Common myeloid progenitor, CD34-positive (primary cell): ENCODE results near the gene C12orf75.

ENCODE experiments used
- CTCF ChIA-PET: fragments of 350-600 bp; sonication (Branson Sonifier 250); formaldehyde crosslinking; loops from one replicate; lab custom pipeline; 2021; ENCODE audit warnings: antibody characterized with exemption; lab: Charles Lee
- POLR2A ChIA-PET: fragments of 350-600 bp; sonication (Branson Sonifier 250); formaldehyde crosslinking; loops from one replicate; lab custom pipeline; 2021; ENCODE audit warnings: antibody characterized with exemption; lab: Charles Lee
- DNase-seq, 3 donors: peaks; one replicate each; pipeline versions ENCODE4 v3.0.0 to v3.0.0-alpha.2; 2013
- H3K27ac ChIP-seq, 2 experiments: 1 replicate in 1 of 2; 2 replicates in 1 of 2; pipeline ENCODE4 v1.7.0; 2013; ENCODE audit warnings: inconsistent platforms in 2 of 2, low read length in 2 of 2, mild to moderate bottlenecking in 2 of 2, low read depth in 1 of 2, moderate library complexity in 1 of 2; ENCODE audit not compliant: severe bottlenecking in 2 of 2, insufficient read depth in 1 of 2, poor library complexity in 1 of 2
- H3K27me3 ChIP-seq, 5 experiments: replicated peaks in 2 of 5; 1 replicate in 3 of 5; 2 replicates in 2 of 5; pipeline versions ENCODE4 v1.6.1 to v1.7.0; 2013; ENCODE audit warnings: low read length in 4 of 5, mild to moderate bottlenecking in 2 of 5, moderate library complexity in 2 of 5, inconsistent platforms in 1 of 5; ENCODE audit not compliant: insufficient read depth in 5 of 5, control insufficient read depth in 4 of 5
- H3K36me3 ChIP-seq, 4 experiments: 1 replicate in 2 of 4; 2 replicates in 2 of 4; pipeline versions ENCODE4 v1.6.1 to v1.7.0; 2013; ENCODE audit warnings: low read length in 3 of 4, control low read depth in 1 of 4, mild to moderate bottlenecking in 1 of 4; ENCODE audit not compliant: control insufficient read depth in 4 of 4, insufficient read depth in 4 of 4
- H3K4me1 ChIP-seq, 4 experiments: 1 replicate in 3 of 4; 2 replicates in 1 of 4; pipeline versions ENCODE4 v1.6.1 to v1.7.1; 2013; ENCODE audit warnings: low read length in 3 of 4, mild to moderate bottlenecking in 3 of 4, control low read depth in 1 of 4, inconsistent platforms in 1 of 4, moderate library complexity in 1 of 4; ENCODE audit not compliant: control insufficient read depth in 4 of 4, insufficient read depth in 4 of 4; ENCODE audit errors: control extremely low read depth in 1 of 4
- H3K4me3 ChIP-seq, 7 experiments: 1 replicate in 4 of 7; 2 replicates in 3 of 7; pipeline versions ENCODE4 v1.5.1 to v1.7.0; 2013; ENCODE audit warnings: mild to moderate bottlenecking in 7 of 7, low read length in 6 of 7, moderate library complexity in 6 of 7, inconsistent platforms in 2 of 7, low read depth in 2 of 7, control low read depth in 1 of 7; ENCODE audit not compliant: insufficient read depth in 4 of 7, control insufficient read depth in 1 of 7; ENCODE audit errors: extremely low read depth in 1 of 7
- H3K9me3 ChIP-seq, 5 experiments: 1 replicate in 4 of 5; 2 replicates in 1 of 5; pipeline versions ENCODE4 v1.6.1 to v1.7.1; 2013; ENCODE audit warnings: low read length in 4 of 5, mild to moderate bottlenecking in 2 of 5, inconsistent platforms in 1 of 5, low read depth in 1 of 5, moderate library complexity in 1 of 5; ENCODE audit not compliant: control insufficient read depth in 4 of 5, insufficient read depth in 2 of 5; ENCODE audit errors: control extremely low read depth in 1 of 5
- WGBS: methylation state at CpG from one replicate; pipeline ENCODE4 v1.1.5; 2013; ENCODE audit not compliant: insufficient coverage; 5-methylcytosine and 5-hydroxymethylcytosine counted together

Gene C12orf75

DNA sequence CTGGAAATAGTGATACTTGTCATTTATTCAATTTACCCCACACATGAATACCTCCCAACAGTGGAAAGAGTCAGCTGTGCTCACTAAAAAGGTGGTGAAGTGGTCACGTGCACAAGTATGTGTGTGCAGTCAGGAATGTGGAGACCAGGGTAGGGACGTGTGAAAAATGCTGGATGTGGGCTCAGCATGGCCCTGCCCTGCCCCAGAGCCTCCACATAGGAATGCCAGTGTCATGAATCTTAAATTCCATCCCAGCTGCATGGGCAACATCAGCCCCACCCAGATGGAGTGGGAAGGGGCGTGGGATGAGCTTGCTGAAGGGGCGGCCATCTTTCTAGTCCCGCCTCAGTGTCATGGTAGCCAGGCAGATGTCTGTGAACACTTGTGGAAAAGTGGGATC, 87.7 kb downstream of the C12orf75 start:
- Histone ChIP-seq H3K27me3 (peaks cover 0 to 8% (median under 1%) of the 10 kb centered on the region in 5 experiments), H3K36me3 (no peaks in the 10 kb centered on the region), H3K9me3 (no peaks in the 10 kb centered on the region), H3K4me1 (no peaks in the 10 kb centered on the region), H3K27ac (no peak overlapping the region), H3K4me3 (no peak overlapping the region)
- POLR2A ChIA-PET = no interaction called here
- CTCF ChIA-PET = interaction anchor here (0.7 to 1.5 kb wide), 3 partner anchors 718 to 805 kb away, joined by 3 to 5 read pairs (median 3); no protein-coding TSS in a partner anchor
- 95% methylated on average over 5 of the region's 5 CpGs for WGBS
- no peak for DNase-seq

DNA sequence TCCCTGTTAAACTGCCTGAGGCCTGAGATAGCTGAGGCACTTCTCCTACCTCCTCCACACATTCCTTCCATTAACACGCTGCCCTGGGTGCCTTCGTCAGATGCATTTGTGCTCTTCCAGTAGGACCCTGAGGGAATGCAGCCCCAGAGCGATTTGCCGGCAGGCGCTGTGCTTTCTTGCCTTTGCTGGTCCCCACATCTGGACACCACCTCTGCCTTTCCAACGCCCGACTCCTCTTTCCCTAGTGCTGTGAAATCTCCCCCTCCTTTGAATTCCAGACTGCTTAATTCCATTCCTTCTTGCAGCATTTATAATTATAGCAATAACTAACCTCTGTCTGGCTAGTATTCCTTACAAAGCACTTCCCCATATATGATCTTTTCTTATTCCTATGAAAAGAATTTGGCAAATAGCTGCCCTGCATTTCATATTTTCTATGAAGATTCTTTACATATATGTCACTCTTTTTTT, 88.4 kb downstream of the C12orf75 start:
- Histone ChIP-seq H3K27me3 (peaks cover 0 to 9% (median 1%) of the 10 kb centered on the region in 5 experiments), H3K9me3 (no peaks in the 10 kb centered on the region), H3K4me1 (no peaks in the 10 kb centered on the region), H3K36me3 (no peaks in the 10 kb centered on the region), H3K27ac (no peak overlapping the region), H3K4me3 (no peak overlapping the region)
- 85% methylated on average over 6 of the region's 7 CpGs for WGBS
- DNase-seq = no peak
- POLR2A ChIA-PET = no interaction called here
- CTCF ChIA-PET = interaction anchor here (1.5 to 2.8 kb wide), 3 partner anchors 8 to 731 kb away, joined by 5 to 28 read pairs (median 7); no protein-coding TSS in a partner anchor

DNA sequence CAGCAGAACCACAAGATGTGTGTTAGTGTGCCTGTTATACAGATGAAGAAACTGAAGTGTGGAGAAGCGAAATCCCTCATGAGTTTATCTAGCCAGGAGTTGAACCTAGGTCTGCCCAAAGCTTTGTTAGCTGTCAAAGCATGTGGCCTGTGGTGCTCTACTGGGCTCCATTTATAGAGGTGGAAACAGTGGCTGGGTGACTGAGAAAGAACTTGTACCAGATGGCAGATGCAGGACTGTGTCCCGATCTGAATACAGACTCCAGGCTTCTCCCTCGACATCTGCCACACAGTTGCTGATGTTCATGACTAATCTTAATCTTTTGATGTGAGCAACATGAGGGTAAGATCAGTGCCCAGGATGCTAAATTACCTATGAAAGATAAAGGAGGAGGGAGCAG, 89.1 kb downstream of the C12orf75 start:
- no peaks in the 10 kb centered on the region for H3K4me1 ChIP-seq
- no peak overlapping the region for H3K27ac ChIP-seq
- H3K4me3 ChIP-seq = no peak overlapping the region
- no peaks in the 10 kb centered on the region for H3K9me3 ChIP-seq
- WGBS = 100% methylated on average over 1 of the region's 3 CpGs
- DNase-seq = no peak
- H3K36me3 ChIP-seq = no peaks in the 10 kb centered on the region
- H3K27me3 ChIP-seq = peaks cover 0 to 13% (median 3%) of the 10 kb centered on the region in 5 experiments
- ChIA-PET POLR2A (no interaction called here), CTCF (interaction anchor here (0.9 to 2.8 kb wide), 7 partner anchors 9 to 926 kb away, joined by 3 to 46 read pairs (median 6); no protein-coding TSS in a partner anchor)

DNA sequence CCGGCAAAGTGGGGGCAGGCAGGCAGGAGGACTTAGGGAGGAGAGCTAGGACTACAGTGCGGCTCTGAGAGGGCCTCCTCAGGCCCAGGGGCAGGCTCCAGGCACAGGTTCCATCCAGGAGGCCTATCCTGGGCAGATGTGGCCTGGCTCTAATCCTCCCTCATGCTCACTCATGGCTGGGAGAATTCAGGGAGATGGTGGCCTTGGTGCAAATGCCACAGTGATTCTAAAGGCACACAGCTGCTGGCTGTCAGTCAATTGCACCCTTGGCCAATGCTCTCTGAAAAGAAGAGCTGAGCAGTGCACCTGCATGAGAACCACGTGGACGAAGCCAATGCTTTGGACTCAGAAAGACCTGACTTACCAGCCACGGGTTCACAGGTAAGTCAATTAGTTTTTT, 89.6 kb downstream of the C12orf75 start:
- WGBS = 95% methylated on average over 2 of the region's 5 CpGs

DNA sequence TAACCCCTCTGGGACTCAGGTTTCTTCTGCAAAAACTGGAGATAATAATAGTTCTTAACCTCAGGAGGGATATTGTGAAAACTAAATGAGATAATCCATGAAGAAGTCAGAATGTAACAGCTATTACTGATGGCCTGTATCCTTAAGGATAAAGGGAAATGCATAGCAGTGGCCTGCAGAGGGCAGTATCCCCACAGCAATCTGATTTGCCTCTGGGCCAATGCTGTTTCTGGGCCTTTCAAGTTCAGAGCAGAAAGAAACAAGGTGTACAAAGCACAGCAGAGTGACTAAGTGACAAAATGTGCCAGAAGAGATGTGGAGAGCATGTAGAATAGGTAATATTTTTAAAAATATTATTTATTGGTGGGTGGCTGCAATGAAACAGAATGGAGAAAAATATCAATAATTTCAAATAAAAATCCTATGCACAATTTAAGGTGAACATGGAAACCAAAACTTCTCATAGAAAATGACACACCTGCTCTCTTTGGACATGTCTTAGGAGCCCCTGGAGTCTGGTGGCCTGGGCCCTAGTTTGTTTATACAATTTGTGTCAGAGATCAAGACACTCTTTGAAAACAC, 90.3 kb downstream of the C12orf75 start:
- CTCF ChIA-PET = interaction anchor here (0.6 to 2.8 kb wide), 23 partner anchors 9 to 925 kb away, joined by 3 to 46 read pairs (median 4); partner anchors contain the start of gene NUAK1
- POLR2A ChIA-PET = interaction anchor here (1.0 kb wide), 1 partner anchor 716 kb away, joined by 3 read pairs; no protein-coding TSS in a partner anchor
- Histone ChIP-seq H3K27me3 (peaks cover 0 to 13% (median 3%) of the 10 kb centered on the region in 5 experiments), H3K27ac (no peak overlapping the region), H3K4me3 (no peak overlapping the region), H3K4me1 (no peaks in the 10 kb centered on the region), H3K36me3 (no peaks in the 10 kb centered on the region), H3K9me3 (no peaks in the 10 kb centered on the region)
- DNase-seq = peak; percentile 58 to 79 (median 71)

More for the DNA sequence above, 89.6 kb downstream of the C12orf75 start:
- no peak for DNase-seq
- Histone ChIP-seq H3K27me3 (peaks cover 0 to 13% (median 3%) of the 10 kb centered on the region in 5 experiments), H3K27ac (no peak overlapping the region), H3K36me3 (no peaks in the 10 kb centered on the region), H3K9me3 (no peaks in the 10 kb centered on the region), H3K4me1 (no peaks in the 10 kb centered on the region), H3K4me3 (no peak overlapping the region)
- ChIA-PET CTCF (interaction anchor here (0.6 to 2.8 kb wide), 17 partner anchors 9 to 925 kb away, joined by 3 to 46 read pairs (median 4); partner anchors contain the start of gene NUAK1), POLR2A (interaction anchor here (1.0 kb wide), 1 partner anchor 717 kb away, joined by 3 read pairs; no protein-coding TSS in a partner anchor)
